GM10847 (cell line): ENCODE results near the gene SLC8A1.

ENCODE experiments used
- POLR2A ChIP-seq: IDR thresholded peaks from 2 replicates; pipeline ENCODE4 v1.6.1; 2011; ENCODE audit not compliant: insufficient read length; ENCODE audit errors: extremely low read depth

Gene SLC8A1

GRCh38 chr2:40251137-40251536 lies 200.8 kb downstream of the SLC8A1 start:
- TF ChIP-seq POLR2A = no peak

- TF ChIP-seq POLR2A = no peak
These were observed 202.3 kb downstream of the SLC8A1 start for GRCh38 chr2:40249577-40249976.

- TF ChIP-seq POLR2A = no peak
These were observed 203.6 kb downstream of the SLC8A1 start for GRCh38 chr2:40248294-40248693.

GRCh38 chr2:40244675-40245074 lies 207.2 kb downstream of the SLC8A1 start:
- TF ChIP-seq POLR2A = no peak

GRCh38 chr2:40244251-40244650 lies 207.6 kb downstream of the SLC8A1 start:
- TF ChIP-seq POLR2A = no peak

- TF ChIP-seq POLR2A = no peak
These were observed 208.2 kb downstream of the SLC8A1 start for GRCh38 chr2:40243581-40244187.

GRCh38 chr2:40242315-40242714 lies 209.6 kb downstream of the SLC8A1 start:
- TF ChIP-seq POLR2A = no peak

GRCh38 chr2:40240070-40240469 lies 211.8 kb downstream of the SLC8A1 start:
- no peak for TF ChIP-seq POLR2A

- no peak for TF ChIP-seq POLR2A
These were observed 221.0 kb downstream of the SLC8A1 start for GRCh38 chr2:40230707-40231432.

- TF ChIP-seq POLR2A = no peak
These were observed 221.7 kb downstream of the SLC8A1 start for GRCh38 chr2:40230186-40230585.

- TF ChIP-seq POLR2A = no peak
These were observed 223.6 kb downstream of the SLC8A1 start for GRCh38 chr2:40228310-40228709.

- no peak for TF ChIP-seq POLR2A
These were observed 224.7 kb downstream of the SLC8A1 start for GRCh38 chr2:40227210-40227609.

- no peak for TF ChIP-seq POLR2A
These were observed 225.3 kb downstream of the SLC8A1 start for GRCh38 chr2:40226637-40227036.

GRCh38 chr2:40225670-40226210 lies 226.2 kb downstream of the SLC8A1 start:
- no peak for TF ChIP-seq POLR2A

GRCh38 chr2:40224318-40224717 lies 227.6 kb downstream of the SLC8A1 start:
- TF ChIP-seq POLR2A = no peak

GRCh38 chr2:40220177-40220925 lies 231.5 kb downstream of the SLC8A1 start:
- no peak for TF ChIP-seq POLR2A

- no peak for TF ChIP-seq POLR2A
These were observed 232.7 kb downstream of the SLC8A1 start for GRCh38 chr2:40219141-40219540.

GRCh38 chr2:40218679-40219078 lies 233.2 kb downstream of the SLC8A1 start:
- no peak for TF ChIP-seq POLR2A
